ENCODE measurements around the gene PHOSPHO2. TPM values are rescaled to one million over a fixed set of nuclear protein-coding genes. Genes with fewer than 3 reads are reported as not detected.
"Not testable (repeated sequence)": the region's sequence is repeated elsewhere in the genome, so short reads cannot be mapped to it uniquely, and the experiment has no call there.

The PHOSPHO2 gene
- total RNA-seq, 2 experiments from 2014 or later, result 2.6 to 3.4 TPM

- DNase-seq, H3K27ac Mint-ChIP-seq, POLR2A ChIA-PET, CTCF ChIA-PET, H3K27me3 Mint-ChIP-seq, H3K4me3 Mint-ChIP-seq: not testable (repeated sequence)
- peaks cover 22% of the 10 kb centered on the region for H3K9me3 Mint-ChIP-seq
- peaks cover 13% of the 10 kb centered on the region for H3K4me1 Mint-ChIP-seq (ENCODE audit: low read depth)
- intact Hi-C loops (cut with micrococcal nuclease), result loop anchor here (10.0 kb wide), 1 partner anchor 678 kb away; no protein-coding TSS in a partner anchor
- peaks cover 14% of the 10 kb centered on the region for H3K36me3 Mint-ChIP-seq
Measured at GRCh38 chr2:169686825-169687224, 7.4 kb upstream of the PHOSPHO2 start.

- H3K27ac Mint-ChIP-seq; H3K4me3 Mint-ChIP-seq; DNase-seq; CTCF ChIA-PET; H3K27me3 Mint-ChIP-seq; POLR2A ChIA-PET; H3K4me1 Mint-ChIP-seq (ENCODE audit: low read depth): not testable (repeated sequence)
- intact Hi-C loops (cut with micrococcal nuclease), result loop anchor here (10.0 kb wide), 1 partner anchor 677 kb away; no protein-coding TSS in a partner anchor
- H3K36me3 Mint-ChIP-seq, result peaks cover 16% of the 10 kb centered on the region
- H3K9me3 Mint-ChIP-seq, result peaks cover 22% of the 10 kb centered on the region
Measured at GRCh38 chr2:169687943-169688342, 6.3 kb upstream of the PHOSPHO2 start.

GRCh38 chr2:169690958-169691357 is 3.3 kb upstream of the PHOSPHO2 start:
- CTCF ChIA-PET, result interaction anchor here (1.3 kb wide), 1 partner anchor 16 kb away, joined by 3 read pairs; no protein-coding TSS in a partner anchor
- intact Hi-C loops (cut with micrococcal nuclease), result loop anchor here (5.0 kb wide), 1 partner anchor 136 kb away; the partner anchor contains the start of gene UBR3
- peaks cover 16% of the 10 kb centered on the region for H3K4me1 Mint-ChIP-seq (ENCODE audit: low read depth)
- H3K4me3 Mint-ChIP-seq, result no peak overlapping the region
- H3K27me3 Mint-ChIP-seq, result peaks cover 8% of the 10 kb centered on the region
- DNase-seq, result no peak
- H3K27ac Mint-ChIP-seq, result no peak overlapping the region
- POLR2A ChIA-PET, result no interaction called here
- peaks cover 22% of the 10 kb centered on the region for H3K9me3 Mint-ChIP-seq
- H3K36me3 Mint-ChIP-seq, result peaks cover 19% of the 10 kb centered on the region

GRCh38 chr2:169692718-169693117 is 1.6 kb upstream of the PHOSPHO2 start:
- intact Hi-C loops (cut with micrococcal nuclease), result loop anchor here (5.0 kb wide), 1 partner anchor 135 kb away; the partner anchor contains the start of gene UBR3
- H3K4me1 Mint-ChIP-seq (ENCODE audit: low read depth), result peaks cover 16% of the 10 kb centered on the region
- peaks cover 22% of the 10 kb centered on the region for H3K36me3 Mint-ChIP-seq
- ChIA-PET CTCF (interaction anchor here (1.8 kb wide), 1 partner anchor 9 kb away, joined by 7 read pairs; no protein-coding TSS in a partner anchor), POLR2A (interaction anchor here (0.7 to 2.3 kb wide), 2 partner anchors 10 to 108 kb away, joined by 3 to 7 read pairs; no protein-coding TSS in a partner anchor)
- H3K27ac Mint-ChIP-seq, result no peak overlapping the region
- no peak for DNase-seq
- peaks cover 8% of the 10 kb centered on the region for H3K27me3 Mint-ChIP-seq
- peaks cover 22% of the 10 kb centered on the region for H3K9me3 Mint-ChIP-seq
- no peak overlapping the region for H3K4me3 Mint-ChIP-seq

GRCh38 chr2:169693360-169693759 is 909 bp upstream of the PHOSPHO2 start:
- H3K9me3 Mint-ChIP-seq, result peaks cover 20% of the 10 kb centered on the region
- CTCF ChIA-PET, result interaction anchor here (1.0 to 1.8 kb wide), 2 partner anchors 10 to 40 kb away, joined by 3 to 7 read pairs; no protein-coding TSS in a partner anchor
- peaks cover 8% of the 10 kb centered on the region for H3K27me3 Mint-ChIP-seq
- peaks cover 21% of the 10 kb centered on the region for H3K36me3 Mint-ChIP-seq
- intact Hi-C loops (cut with micrococcal nuclease), result loop anchor here (5.0 kb wide), 1 partner anchor 134 kb away; the partner anchor contains the start of gene UBR3
- peak overlapping the region; percentile 90 for H3K4me3 Mint-ChIP-seq
- H3K27ac Mint-ChIP-seq, result no peak overlapping the region
- peaks cover 16% of the 10 kb centered on the region for H3K4me1 Mint-ChIP-seq (ENCODE audit: low read depth)
- DNase-seq, result no peak
- POLR2A ChIA-PET, result interaction anchor here (0.7 to 2.3 kb wide), 3 partner anchors 10 to 108 kb away, joined by 3 to 7 read pairs (median 4); partner anchors contain the start of gene SSB

GRCh38 chr2:169694894-169695260 is 608 bp downstream of the PHOSPHO2 start:
- POLR2A ChIA-PET, result interaction anchor here (0.7 to 1.6 kb wide), 4 partner anchors 11 to 110 kb away, joined by 3 to 9 read pairs (median 4); partner anchors contain the start of gene SSB
- Mint-ChIP-seq H3K4me1 (ENCODE audit: low read depth) (peaks cover 16% of the 10 kb centered on the region), H3K27me3 (peaks cover 6% of the 10 kb centered on the region), H3K4me3 (peak overlapping the region; percentile 90), H3K27ac (peak overlapping the region; percentile 68), H3K36me3 (peaks cover 19% of the 10 kb centered on the region), H3K9me3 (peaks cover 11% of the 10 kb centered on the region)
- CTCF ChIA-PET, result no interaction called here
- DNase-seq, result no peak
- intact Hi-C loops (cut with micrococcal nuclease), result loop anchor here (1.0 to 5.0 kb wide), 5 partner anchors 12 to 168 kb away; partner anchors contain the start of genes PPIG, SSB and UBR3

GRCh38 chr2:169696381-169696780 is 2.1 kb downstream of the PHOSPHO2 start:
- intact Hi-C loops (cut with micrococcal nuclease), result no loop called here
- H3K27ac Mint-ChIP-seq, result no peak overlapping the region
- ChIA-PET CTCF (no interaction called here), POLR2A (no interaction called here)
- no peak overlapping the region for H3K4me3 Mint-ChIP-seq
- peaks cover 2% of the 10 kb centered on the region for H3K27me3 Mint-ChIP-seq
- peaks cover 4% of the 10 kb centered on the region for H3K9me3 Mint-ChIP-seq
- peaks cover 16% of the 10 kb centered on the region for H3K4me1 Mint-ChIP-seq (ENCODE audit: low read depth)
- peaks cover 20% of the 10 kb centered on the region for H3K36me3 Mint-ChIP-seq
- no peak for DNase-seq

GRCh38 chr2:169699173-169699572 is 4.9 kb downstream of the PHOSPHO2 start:
- intact Hi-C loops (cut with micrococcal nuclease); H3K9me3 Mint-ChIP-seq; H3K27me3 Mint-ChIP-seq; H3K27ac Mint-ChIP-seq; DNase-seq; H3K4me1 Mint-ChIP-seq (ENCODE audit: low read depth); H3K4me3 Mint-ChIP-seq; POLR2A ChIA-PET: not testable (repeated sequence)
- CTCF ChIA-PET, result interaction anchor here (0.8 to 1.5 kb wide), 2 partner anchors 16 to 171 kb away, joined by 3 to 6 read pairs; no protein-coding TSS in a partner anchor
- peaks cover 16% of the 10 kb centered on the region for H3K36me3 Mint-ChIP-seq

- CTCF ChIA-PET, result interaction anchor here (0.8 kb wide), 1 partner anchor 20 kb away, joined by 3 read pairs; no protein-coding TSS in a partner anchor
- H3K4me1 Mint-ChIP-seq (ENCODE audit: low read depth), result no peaks in the 10 kb centered on the region
- peaks cover 10% of the 10 kb centered on the region for H3K36me3 Mint-ChIP-seq
Measured at GRCh38 chr2:169702996-169703395, 8.7 kb downstream of the PHOSPHO2 start.

GRCh38 chr2:169704160-169704708 is 10.0 kb downstream of the PHOSPHO2 start:
- H3K27me3 Mint-ChIP-seq, result no peaks in the 10 kb centered on the region
- H3K9me3 Mint-ChIP-seq, result no peaks in the 10 kb centered on the region
- no peak overlapping the region for H3K27ac Mint-ChIP-seq
- H3K4me3 Mint-ChIP-seq, result no peak overlapping the region
- POLR2A ChIA-PET, result no interaction called here
- peaks cover 5% of the 10 kb centered on the region for H3K36me3 Mint-ChIP-seq
- intact Hi-C loops (cut with micrococcal nuclease), result no loop called here
- no peak for DNase-seq
- CTCF ChIA-PET, result interaction anchor here (0.7 kb wide), 1 partner anchor 23 kb away, joined by 3 read pairs; no protein-coding TSS in a partner anchor
- H3K4me1 Mint-ChIP-seq (ENCODE audit: low read depth), result no peaks in the 10 kb centered on the region

More at GRCh38 chr2:169702996-169703395, 8.7 kb downstream of the PHOSPHO2 start:
- Mint-ChIP-seq H3K4me3 (no peak overlapping the region), H3K27ac (no peak overlapping the region), H3K27me3 (no peaks in the 10 kb centered on the region), H3K9me3 (no peaks in the 10 kb centered on the region)
- POLR2A ChIA-PET, result no interaction called here
- no peak for DNase-seq
- intact Hi-C loops (cut with micrococcal nuclease), result no loop called here

- H3K4me3 Mint-ChIP-seq, result no peak overlapping the region
- CTCF ChIA-PET, result interaction anchor here (0.8 kb wide), 1 partner anchor 370 kb away, joined by 3 read pairs; no protein-coding TSS in a partner anchor
- peaks cover 1% of the 10 kb centered on the region for H3K36me3 Mint-ChIP-seq
- no peaks in the 10 kb centered on the region for H3K4me1 Mint-ChIP-seq (ENCODE audit: low read depth)
- no peak overlapping the region for H3K27ac Mint-ChIP-seq
- POLR2A ChIA-PET, result interaction anchor here (1.0 kb wide), 1 partner anchor 11 kb away, joined by 3 read pairs; no protein-coding TSS in a partner anchor
- no peak for DNase-seq
- H3K9me3 Mint-ChIP-seq, result no peaks in the 10 kb centered on the region
- intact Hi-C loops (cut with micrococcal nuclease), result no loop called here
- H3K27me3 Mint-ChIP-seq, result no peaks in the 10 kb centered on the region
Measured at GRCh38 chr2:169705927-169706326, 11.7 kb downstream of the PHOSPHO2 start.

GRCh38 chr2:169707626-169708025 is 13.4 kb downstream of the PHOSPHO2 start:
- intact Hi-C loops (cut with micrococcal nuclease), result no loop called here
- POLR2A ChIA-PET, result no interaction called here

More at GRCh38 chr2:169707626-169708025, 13.4 kb downstream of the PHOSPHO2 start:
- Mint-ChIP-seq H3K4me3 (no peak overlapping the region), H3K27me3 (no peaks in the 10 kb centered on the region), H3K9me3 (no peaks in the 10 kb centered on the region), H3K4me1 (ENCODE audit: low read depth) (no peaks in the 10 kb centered on the region), H3K36me3 (no peaks in the 10 kb centered on the region), H3K27ac (no peak overlapping the region)
- CTCF ChIA-PET, result no interaction called here
- no peak for DNase-seq
